SU-DHL-6 (cell line): ENCODE results near the gene MEDAG.

Experiments
- EZH2phosphoT487 ChIP-seq: fragments of 200-600 bp; sonication (generic), shearing (Covaris generic); conservative IDR thresholded peaks from 2 replicates; pipeline ENCODE4 v1.6.1; 2018; ENCODE audit warnings: mild to moderate bottlenecking, antibody characterized with exemption, low read length, moderate library complexity, mixed read lengths
- TF ChIP-seq, protein P1 (sequence below): fragments of 200-600 bp; sonication (generic); IDR thresholded peaks from one replicate; pipeline ENCODE4 v1.5.1; 2017; ENCODE audit warnings: antibody characterized with exemption, mild to moderate bottlenecking, low read length, moderate library complexity; ENCODE audit not compliant: insufficient read depth, poor library complexity, severe bottlenecking

DNA sequence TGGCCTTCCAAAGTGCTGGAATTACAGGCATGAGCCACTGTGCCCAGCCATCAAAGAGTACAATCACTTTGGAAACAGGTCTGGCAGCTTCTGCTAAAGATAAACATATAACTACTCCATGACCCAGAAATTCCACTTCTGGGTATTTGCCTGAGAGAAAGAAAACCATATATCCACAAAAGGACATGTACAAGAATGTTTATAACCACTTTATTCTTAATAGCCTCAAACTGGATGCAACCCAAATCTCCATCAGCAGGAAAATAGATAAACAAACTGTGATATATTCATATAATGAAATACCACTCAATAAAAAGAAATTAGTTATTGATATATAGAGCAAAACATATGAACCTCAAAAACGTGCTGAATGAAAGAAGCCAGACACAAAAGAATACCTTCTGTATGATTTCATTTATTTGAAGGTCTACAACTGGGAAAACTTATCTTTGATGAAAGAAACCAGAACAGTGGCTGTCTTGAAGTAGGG is 66.9 kb downstream of the MEDAG start:
- TF ChIP-seq, protein P1, sequence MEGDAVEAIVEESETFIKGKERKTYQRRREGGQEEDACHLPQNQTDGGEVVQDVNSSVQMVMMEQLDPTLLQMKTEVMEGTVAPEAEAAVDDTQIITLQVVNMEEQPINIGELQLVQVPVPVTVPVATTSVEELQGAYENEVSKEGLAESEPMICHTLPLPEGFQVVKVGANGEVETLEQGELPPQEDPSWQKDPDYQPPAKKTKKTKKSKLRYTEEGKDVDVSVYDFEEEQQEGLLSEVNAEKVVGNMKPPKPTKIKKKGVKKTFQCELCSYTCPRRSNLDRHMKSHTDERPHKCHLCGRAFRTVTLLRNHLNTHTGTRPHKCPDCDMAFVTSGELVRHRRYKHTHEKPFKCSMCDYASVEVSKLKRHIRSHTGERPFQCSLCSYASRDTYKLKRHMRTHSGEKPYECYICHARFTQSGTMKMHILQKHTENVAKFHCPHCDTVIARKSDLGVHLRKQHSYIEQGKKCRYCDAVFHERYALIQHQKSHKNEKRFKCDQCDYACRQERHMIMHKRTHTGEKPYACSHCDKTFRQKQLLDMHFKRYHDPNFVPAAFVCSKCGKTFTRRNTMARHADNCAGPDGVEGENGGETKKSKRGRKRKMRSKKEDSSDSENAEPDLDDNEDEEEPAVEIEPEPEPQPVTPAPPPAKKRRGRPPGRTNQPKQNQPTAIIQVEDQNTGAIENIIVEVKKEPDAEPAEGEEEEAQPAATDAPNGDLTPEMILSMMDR, result no peak
- TF ChIP-seq EZH2phosphoT487, result no peak
